A673 (cell line): ENCODE measurements around the gene SH3D19.

Source experiments
- EZH2 ChIP-seq: fragments of 200-600 bp; sonication (generic); IDR thresholded peaks from 2 replicates; pipeline ENCODE4 v1.6.1; 2017; ENCODE audit warnings: borderline replicate concordance, low read depth, mild to moderate bottlenecking, mixed read lengths, antibody characterized with exemption, low read length; ENCODE audit not compliant: poor library complexity, severe bottlenecking
- TF ChIP-seq, protein P1 (sequence below): fragments of 300-800, 200-600 bp; sonication (generic); conservative IDR thresholded peaks from 2 replicates; pipeline ENCODE4 v1.5.1; 2017; ENCODE audit warnings: low read depth, mild to moderate bottlenecking, antibody characterized with exemption, low read length, moderate library complexity, mixed read lengths

DNA sequence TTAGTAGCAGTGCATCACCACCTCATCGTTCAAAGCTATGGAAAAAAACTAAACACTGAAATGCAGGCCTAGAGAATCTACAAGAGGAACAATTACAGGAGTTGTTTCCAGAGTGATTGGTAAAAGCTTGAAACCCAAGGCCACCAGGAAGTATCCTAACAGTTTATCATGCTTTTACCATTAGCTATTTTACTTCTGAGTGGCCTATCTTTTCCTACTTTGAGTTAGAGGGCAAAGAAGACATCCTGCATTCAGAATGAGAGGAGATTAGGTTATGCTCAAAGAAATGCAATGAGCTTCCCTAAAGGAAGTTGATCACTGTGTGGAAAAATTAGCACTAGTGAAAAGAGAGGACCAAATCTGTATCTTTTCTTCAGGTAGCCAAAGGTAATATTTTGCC lies 118.2 kb downstream of the SH3D19 start:
- TF ChIP-seq, protein P1, sequence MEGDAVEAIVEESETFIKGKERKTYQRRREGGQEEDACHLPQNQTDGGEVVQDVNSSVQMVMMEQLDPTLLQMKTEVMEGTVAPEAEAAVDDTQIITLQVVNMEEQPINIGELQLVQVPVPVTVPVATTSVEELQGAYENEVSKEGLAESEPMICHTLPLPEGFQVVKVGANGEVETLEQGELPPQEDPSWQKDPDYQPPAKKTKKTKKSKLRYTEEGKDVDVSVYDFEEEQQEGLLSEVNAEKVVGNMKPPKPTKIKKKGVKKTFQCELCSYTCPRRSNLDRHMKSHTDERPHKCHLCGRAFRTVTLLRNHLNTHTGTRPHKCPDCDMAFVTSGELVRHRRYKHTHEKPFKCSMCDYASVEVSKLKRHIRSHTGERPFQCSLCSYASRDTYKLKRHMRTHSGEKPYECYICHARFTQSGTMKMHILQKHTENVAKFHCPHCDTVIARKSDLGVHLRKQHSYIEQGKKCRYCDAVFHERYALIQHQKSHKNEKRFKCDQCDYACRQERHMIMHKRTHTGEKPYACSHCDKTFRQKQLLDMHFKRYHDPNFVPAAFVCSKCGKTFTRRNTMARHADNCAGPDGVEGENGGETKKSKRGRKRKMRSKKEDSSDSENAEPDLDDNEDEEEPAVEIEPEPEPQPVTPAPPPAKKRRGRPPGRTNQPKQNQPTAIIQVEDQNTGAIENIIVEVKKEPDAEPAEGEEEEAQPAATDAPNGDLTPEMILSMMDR, result no peak
- no peak for TF ChIP-seq EZH2
